IPS DF 19.7 (cell line): ENCODE data around the gene CXADR.

Experiments
- DNase-seq: peaks from one replicate; pipeline ENCODE4 v3.0.0-alpha.2; 2013; ENCODE audit warnings: low read depth, low spot score

Gene CXADR

GRCh38 chr21:17602874-17603273, 90.0 kb downstream of the CXADR start:
- DNase-seq: no peak

GRCh38 chr21:17607684-17608083, 94.8 kb downstream of the CXADR start:
- DNase-seq: no peak

GRCh38 chr21:17609681-17610080, 96.8 kb downstream of the CXADR start:
- no peak for DNase-seq

- no peak for DNase-seq
Measured at GRCh38 chr21:17610911-17611310, 98.1 kb downstream of the CXADR start.

GRCh38 chr21:17611414-17612022, 98.7 kb downstream of the CXADR start:
- no peak for DNase-seq

GRCh38 chr21:17612023-17612564, 99.3 kb downstream of the CXADR start:
- DNase-seq: no peak

GRCh38 chr21:17612565-17613241, 99.9 kb downstream of the CXADR start, which contains the start of gene BTG3:
Gene BTG3, minus strand, starts transcription at chr21:17612901. Its CDS starts 3,757 bp downstream, at chr21:17609144.
- DNase-seq: no peak

GRCh38 chr21:17613242-17613676, 100.4 kb downstream of the CXADR start:
- DNase-seq: no peak

GRCh38 chr21:17616831-17617230, 104.0 kb downstream of the CXADR start:
- DNase-seq: no peak

GRCh38 chr21:17622018-17622417, 109.2 kb downstream of the CXADR start:
- DNase-seq: no peak

- DNase-seq: no peak
Measured at GRCh38 chr21:17631195-17631594, 118.4 kb downstream of the CXADR start.

GRCh38 chr21:17636711-17637110, 123.9 kb downstream of the CXADR start:
- DNase-seq: no peak

GRCh38 chr21:17640821-17641220, 128.0 kb downstream of the CXADR start:
- DNase-seq: no peak
